ENCODE data around the gene PKHD1.

GRCh38 chr6:51585264-51585663 lies 502.1 kb downstream of the PKHD1 start:
- TF ChIP-seq, protein P1, sequence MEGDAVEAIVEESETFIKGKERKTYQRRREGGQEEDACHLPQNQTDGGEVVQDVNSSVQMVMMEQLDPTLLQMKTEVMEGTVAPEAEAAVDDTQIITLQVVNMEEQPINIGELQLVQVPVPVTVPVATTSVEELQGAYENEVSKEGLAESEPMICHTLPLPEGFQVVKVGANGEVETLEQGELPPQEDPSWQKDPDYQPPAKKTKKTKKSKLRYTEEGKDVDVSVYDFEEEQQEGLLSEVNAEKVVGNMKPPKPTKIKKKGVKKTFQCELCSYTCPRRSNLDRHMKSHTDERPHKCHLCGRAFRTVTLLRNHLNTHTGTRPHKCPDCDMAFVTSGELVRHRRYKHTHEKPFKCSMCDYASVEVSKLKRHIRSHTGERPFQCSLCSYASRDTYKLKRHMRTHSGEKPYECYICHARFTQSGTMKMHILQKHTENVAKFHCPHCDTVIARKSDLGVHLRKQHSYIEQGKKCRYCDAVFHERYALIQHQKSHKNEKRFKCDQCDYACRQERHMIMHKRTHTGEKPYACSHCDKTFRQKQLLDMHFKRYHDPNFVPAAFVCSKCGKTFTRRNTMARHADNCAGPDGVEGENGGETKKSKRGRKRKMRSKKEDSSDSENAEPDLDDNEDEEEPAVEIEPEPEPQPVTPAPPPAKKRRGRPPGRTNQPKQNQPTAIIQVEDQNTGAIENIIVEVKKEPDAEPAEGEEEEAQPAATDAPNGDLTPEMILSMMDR (IDR thresholded peaks at IDR 0.05; ENCODE audit: low read length), result no peak
- TF ChIP-seq EZH2 (IDR thresholded peaks at IDR 0.05; ENCODE audit: borderline replicate concordance, low read length), result no peak

All from OCI-LY1 (cell line).